MM.1S (cell line): Measurements from ENCODE around the gene VSTM2L.

Experiments used
- DNase-seq: peaks from one replicate; pipeline ENCODE4 v3.0.0-alpha.2; 2015
- H2AFZ ChIP-seq: fragments of 300-600 bp; sonication (generic); 2 replicates; pipeline ENCODE4 v1.6.0; 2016; ENCODE audit warnings: antibody characterized with exemption, low read length
- H3F3A ChIP-seq: fragments of 300-600 bp; sonication (generic); 2 replicates; pipeline ENCODE4 v1.6.1; 2016; ENCODE audit warnings: mild to moderate bottlenecking, antibody characterized with exemption, low read length, moderate library complexity, mixed read lengths; ENCODE audit not compliant: insufficient read depth
- H3K27ac ChIP-seq: fragments of 300-600 bp; sonication (generic); 2 replicates; pipeline ENCODE4 v1.5.1; 2016; ENCODE audit warnings: mild to moderate bottlenecking, low read length
- H3K27me3 ChIP-seq: fragments of 300-600 bp; sonication (generic); replicated peaks from 2 replicates; pipeline ENCODE4 v1.6.0; 2016; ENCODE audit warnings: low read length; ENCODE audit not compliant: insufficient read depth
- H3K36me3 ChIP-seq: fragments of 300-600 bp; sonication (generic); replicated peaks from 2 replicates; pipeline ENCODE4 v1.6.1; 2016; ENCODE audit warnings: mild to moderate bottlenecking, low read length, mixed read lengths; ENCODE audit not compliant: insufficient read depth
- H3K4me1 ChIP-seq: fragments of 300-600 bp; sonication (generic); 2 replicates; pipeline ENCODE4 v1.6.1; 2016; ENCODE audit warnings: low read length, mixed read lengths
- H3K4me2 ChIP-seq: fragments of 300-600 bp; sonication (generic); 2 replicates; pipeline ENCODE4 v1.6.0; 2016; ENCODE audit warnings: low read depth, low read length
- H3K4me3 ChIP-seq: fragments of 300-600 bp; sonication (generic); 2 replicates; pipeline ENCODE4 v1.5.1; 2016; ENCODE audit warnings: low read length, mixed read lengths
- H3K79me2 ChIP-seq: fragments of 300-600 bp; sonication (generic); 2 replicates; pipeline ENCODE4 v1.6.1; 2016; ENCODE audit warnings: mixed run types, low read length, mixed read lengths
- H3K9ac ChIP-seq: fragments of 300-600 bp; sonication (generic); 2 replicates; pipeline ENCODE4 v1.6.1; 2016; ENCODE audit warnings: low read length, mixed read lengths
- H3K9me2 ChIP-seq: fragments of 300-600 bp; sonication (generic); replicated peaks from 2 replicates; pipeline ENCODE4 v1.6.1; 2016; ENCODE audit warnings: mild to moderate bottlenecking, low read length, mixed read lengths; ENCODE audit not compliant: insufficient read depth
- H3K9me3 ChIP-seq: fragments of 300-600 bp; sonication (generic); replicated peaks from 2 replicates; pipeline ENCODE4 v1.6.1; 2016; ENCODE audit warnings: mild to moderate bottlenecking, low read length, mixed read lengths; ENCODE audit not compliant: insufficient read depth
- H4K20me1 ChIP-seq: fragments of 300-600 bp; sonication (generic); 2 replicates; pipeline ENCODE4 v1.6.1; 2016; ENCODE audit warnings: mild to moderate bottlenecking, low read length, moderate library complexity, mixed read lengths; ENCODE audit not compliant: insufficient read depth
- CTCF ChIP-seq: fragments of 300-600 bp; sonication (generic); IDR thresholded peaks from 2 replicates; pipeline ENCODE4 v1.5.1; 2016; ENCODE audit warnings: antibody characterized with exemption, low read length, mixed read lengths
- EZH2 ChIP-seq: fragments of 300-600 bp; sonication (generic); optimal IDR thresholded peaks from 2 replicates; pipeline ENCODE3; 2017; ENCODE audit warnings: low read depth, mild to moderate bottlenecking, antibody characterized with exemption, low read length, mixed read lengths
- EZH2phosphoT487 ChIP-seq: fragments of 300-600 bp; sonication (generic); IDR thresholded peaks from 2 replicates; pipeline ENCODE4 v1.6.1; 2018; ENCODE audit warnings: antibody characterized with exemption, low read length

VSTM2L gene

GRCh38 chr20:37972256-37973058 lies 69.5 kb downstream of the VSTM2L start:
- Histone ChIP-seq H3K9me3 (no peaks in the 10 kb centered on the region), H2AFZ (no peak overlapping the region), H3K9me2 (no peaks in the 10 kb centered on the region), H3K4me3 (no peak overlapping the region), H3K9ac (no peak overlapping the region), H3K4me2 (no peak overlapping the region), H3K27ac (no peak overlapping the region), H4K20me1 (no peaks in the 10 kb centered on the region), H3F3A (no peaks in the 10 kb centered on the region), H3K79me2 (no peaks in the 10 kb centered on the region), H3K4me1 (no peaks in the 10 kb centered on the region), H3K27me3 (no peaks in the 10 kb centered on the region), H3K36me3 (no peaks in the 10 kb centered on the region)
- TF ChIP-seq CTCF (no peak), EZH2phosphoT487 (no peak), EZH2 (no peak)
- DNase-seq, result no peak

GRCh38 chr20:37973059-37973910 lies 70.4 kb downstream of the VSTM2L start:
- Histone ChIP-seq H3F3A (no peaks in the 10 kb centered on the region), H3K27ac (no peak overlapping the region), H3K36me3 (no peaks in the 10 kb centered on the region), H3K4me2 (no peak overlapping the region), H3K9me3 (no peaks in the 10 kb centered on the region), H2AFZ (no peak overlapping the region), H4K20me1 (no peaks in the 10 kb centered on the region), H3K4me3 (no peak overlapping the region), H3K9me2 (no peaks in the 10 kb centered on the region), H3K79me2 (no peaks in the 10 kb centered on the region), H3K4me1 (no peaks in the 10 kb centered on the region), H3K27me3 (no peaks in the 10 kb centered on the region), H3K9ac (no peak overlapping the region)
- TF ChIP-seq EZH2, result no peak
- TF ChIP-seq CTCF, result no peak
- no peak for TF ChIP-seq EZH2phosphoT487
- DNase-seq, result no peak

GRCh38 chr20:37976887-37977286 lies 74.0 kb downstream of the VSTM2L start:
- H3K4me2 ChIP-seq, result no peak overlapping the region
- H3K9ac ChIP-seq, result no peak overlapping the region
- H3K9me3 ChIP-seq, result no peaks in the 10 kb centered on the region
- no peaks in the 10 kb centered on the region for H4K20me1 ChIP-seq
- no peak overlapping the region for H3K4me3 ChIP-seq
- H3K9me2 ChIP-seq, result no peaks in the 10 kb centered on the region
- no peak for DNase-seq
- TF ChIP-seq EZH2 (no peak), EZH2phosphoT487 (no peak), CTCF (no peak)
- no peaks in the 10 kb centered on the region for H3K79me2 ChIP-seq
- no peak overlapping the region for H3K27ac ChIP-seq
- no peaks in the 10 kb centered on the region for H3K4me1 ChIP-seq
- H3F3A ChIP-seq, result no peaks in the 10 kb centered on the region
- H2AFZ ChIP-seq, result no peak overlapping the region
- no peaks in the 10 kb centered on the region for H3K27me3 ChIP-seq
- no peaks in the 10 kb centered on the region for H3K36me3 ChIP-seq
